Neural cell (in vitro differentiated cells): ENCODE data around the gene SLC16A13. TPM values are rescaled to one million over a fixed set of nuclear protein-coding genes. Genes with fewer than 3 reads are reported as not detected.

Experiments
- H2AFZ ChIP-seq: fragments of 200-600, 300-800 bp; sonication (generic), shearing (Covaris generic); 2 replicates; pipeline ENCODE4 v1.6.0; 2014; ENCODE audit warnings: low read depth, mild to moderate bottlenecking, antibody characterized with exemption, low read length, moderate library complexity
- H3F3A ChIP-seq: fragments of 200-600 bp; shearing (Covaris generic); 2 replicates; pipeline ENCODE4 v1.6.1; 2016; ENCODE audit warnings: mild to moderate bottlenecking, moderate library complexity, mixed read lengths, antibody characterized with exemption, low read length; ENCODE audit not compliant: insufficient read depth, poor library complexity, severe bottlenecking
- H3K27ac ChIP-seq: fragments of 200-600, 300-800 bp; sonication (generic), shearing (Covaris generic); 2 replicates; pipeline ENCODE4 v1.5.1; 2014; ENCODE audit warnings: mild to moderate bottlenecking, low read length, moderate library complexity
- H3K27me3 ChIP-seq: fragments of 300-800, 200-600 bp; sonication (generic), shearing (Covaris generic); 2 replicates; pipeline ENCODE4 v1.6.0; 2014; ENCODE audit warnings: mild to moderate bottlenecking, low read depth, low read length, moderate library complexity; ENCODE audit not compliant: insufficient read depth
- H3K36me3 ChIP-seq: fragments of 300-800, 200-600 bp; sonication (generic), shearing (Covaris generic); 2 replicates; pipeline ENCODE4 v1.5.1; 2014; ENCODE audit warnings: mild to moderate bottlenecking, antibody characterized with exemption, low read length, moderate library complexity; ENCODE audit not compliant: insufficient read depth
- H3K4me2 ChIP-seq: fragments of 300-800, 200-600 bp; sonication (generic), shearing (Covaris generic); 2 replicates; pipeline ENCODE4 v1.6.0; 2014; ENCODE audit warnings: mild to moderate bottlenecking, low read length
- H3K4me3 ChIP-seq: fragments of 300-800, 200-600 bp; sonication (generic), shearing (Covaris generic); 2 replicates; pipeline ENCODE4 v1.5.1; 2014; ENCODE audit warnings: mild to moderate bottlenecking, low read length, moderate library complexity
- H3K79me2 ChIP-seq: fragments of 200-600 bp; shearing (Covaris generic); replicated peaks from 2 replicates; pipeline ENCODE4 v1.6.0; 2014; ENCODE audit warnings: mild to moderate bottlenecking, low read length, moderate library complexity; ENCODE audit not compliant: insufficient read depth
- H3K9ac ChIP-seq: fragments of 300-800, 200-600 bp; sonication (generic), shearing (Covaris generic); 2 replicates; pipeline ENCODE4 v1.6.1; 2016; ENCODE audit warnings: mild to moderate bottlenecking, low read length, mixed read lengths
- H3K9me2 ChIP-seq: fragments of 200-600 bp; shearing (Covaris generic); 2 replicates; pipeline ENCODE4 v1.6.1; 2016; ENCODE audit warnings: mild to moderate bottlenecking, low read length, mixed read lengths; ENCODE audit not compliant: insufficient read depth
- H3K9me3 ChIP-seq: fragments of 200-600, 300-800 bp; sonication (generic), shearing (Covaris generic); 2 replicates; pipeline ENCODE4 v1.6.1; 2016; ENCODE audit warnings: mild to moderate bottlenecking, mixed run types, low read length, moderate library complexity, mixed read lengths
- H4K20me1 ChIP-seq: fragments of 200-600 bp; shearing (Covaris generic); 2 replicates; pipeline ENCODE4 v1.6.1; 2016; ENCODE audit warnings: mild to moderate bottlenecking, mixed run types; ENCODE audit not compliant: insufficient read depth
- EP300 ChIP-seq: fragments of 450-650 bp; conservative IDR thresholded peaks from 2 replicates; pipeline ENCODE4 v1.6.1; 2014; ENCODE audit warnings: antibody characterized with exemption, mild to moderate bottlenecking, moderate library complexity; ENCODE audit not compliant: poor library complexity, severe bottlenecking
- EZH2 ChIP-seq: fragments of 200-600, 300-800 bp; shearing (Covaris generic), sonication (generic); IDR thresholded peaks from 2 replicates; pipeline ENCODE4 v1.6.1; 2014; ENCODE audit warnings: antibody characterized with exemption, low read length, borderline replicate concordance, mild to moderate bottlenecking; ENCODE audit not compliant: insufficient read depth, poor library complexity, severe bottlenecking
- MXI1 ChIP-seq: fragments of 450-650 bp; conservative IDR thresholded peaks from 2 replicates; pipeline ENCODE4 v1.6.1; 2014; ENCODE audit warnings: antibody characterized with exemption, mild to moderate bottlenecking; ENCODE audit not compliant: poor library complexity, severe bottlenecking
- POLR2AphosphoS5 ChIP-seq: IDR thresholded peaks from 2 replicates; pipeline ENCODE4 v1.6.1; 2012
- RAD21 ChIP-seq: fragments of 450-650 bp; conservative IDR thresholded peaks from 2 replicates; pipeline ENCODE4 v1.6.1; 2014; ENCODE audit warnings: antibody characterized with exemption, mild to moderate bottlenecking, moderate library complexity
- SMC3 ChIP-seq: fragments of 450-650 bp; conservative IDR thresholded peaks from 2 replicates; pipeline ENCODE4 v1.6.1; 2014; ENCODE audit warnings: antibody characterized with exemption, mild to moderate bottlenecking, moderate library complexity; ENCODE audit not compliant: poor library complexity
- TAF1 ChIP-seq: IDR thresholded peaks from 2 replicates; pipeline ENCODE4 v1.6.1; 2012; ENCODE audit warnings: low read depth
- polyA plus RNA-seq: library from polyadenylated mRNA; depleted of rRNA; stranded (reverse); fragments of >200 nt; gene quantifications from 2 replicates; pipeline ENCODE4 v1.2.3, GENCODE V29; 2014
- TF ChIP-seq, protein P1 (sequence below): fragments of 450-650 bp; IDR thresholded peaks from 2 replicates; pipeline ENCODE4 v1.5.1; 2014; ENCODE audit warnings: antibody characterized with exemption, mild to moderate bottlenecking, moderate library complexity; ENCODE audit not compliant: poor library complexity, severe bottlenecking
- TF ChIP-seq, protein P2 (sequence below): IDR thresholded peaks from 2 replicates; pipeline ENCODE4 v1.6.1; 2012; ENCODE audit warnings: borderline replicate concordance

Gene SLC16A13
- polyA plus RNA-seq, 1 donor from 2014 or later: not detected

DNA sequence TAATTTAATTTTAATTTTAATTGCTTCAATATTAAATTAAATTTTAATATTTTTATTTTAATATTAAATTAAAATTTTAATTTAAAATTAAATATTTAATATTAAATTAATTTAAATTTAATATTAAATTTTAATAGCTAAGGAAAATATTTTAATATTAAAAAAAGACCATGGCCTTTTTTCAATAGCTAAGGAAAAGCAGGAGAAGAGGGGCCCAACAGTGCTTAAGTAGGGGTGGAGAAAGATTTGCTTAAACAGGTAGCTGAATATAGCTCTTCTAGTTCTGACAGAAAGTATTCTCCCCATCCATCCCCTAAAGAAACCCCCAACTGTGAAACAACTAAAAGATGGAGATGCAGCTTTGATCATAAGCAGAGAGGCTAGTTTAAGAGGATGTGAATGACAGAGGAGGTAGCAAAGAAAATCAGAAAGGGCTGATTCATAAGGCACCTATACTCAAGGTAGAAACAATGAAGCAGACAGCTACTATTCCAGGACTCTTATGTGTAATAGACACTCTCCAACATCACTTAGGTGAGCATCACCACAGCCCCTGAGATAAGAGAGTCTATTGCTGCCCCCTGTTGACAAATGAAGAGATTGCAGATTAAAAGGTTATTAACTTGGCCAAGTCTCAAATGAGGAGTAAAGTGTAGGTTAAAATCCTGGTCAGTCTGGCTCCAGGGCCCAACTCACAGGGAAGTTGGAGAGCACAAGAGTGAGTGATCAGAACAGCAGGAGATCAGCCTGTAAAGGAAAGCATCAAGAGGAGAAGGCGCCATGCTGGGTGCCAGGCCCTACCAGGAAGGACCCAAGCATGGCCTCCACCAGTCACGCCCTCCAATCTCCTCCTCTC lies 31.2 kb upstream of the SLC16A13 start:
- peak overlapping the region; percentile 44 for H3K27ac ChIP-seq
- H3K36me3 ChIP-seq: no peaks in the 10 kb centered on the region
- no peaks in the 10 kb centered on the region for H3K9me2 ChIP-seq
- no peaks in the 10 kb centered on the region for H3K27me3 ChIP-seq
- H3K4me2 ChIP-seq: no peak overlapping the region
- H2AFZ ChIP-seq: no peak overlapping the region
- no peak overlapping the region for H3K4me3 ChIP-seq
- H4K20me1 ChIP-seq: no peaks in the 10 kb centered on the region
- H3K9me3 ChIP-seq: no peaks in the 10 kb centered on the region
- TF ChIP-seq POLR2AphosphoS5 (peak; percentile 45), RAD21 (peak; percentile 94), EZH2 (no peak), MXI1 (no peak), SMC3 (peak; percentile 90), TAF1 (no peak), EP300 (peak; percentile 37)
- TF ChIP-seq, protein P1, sequence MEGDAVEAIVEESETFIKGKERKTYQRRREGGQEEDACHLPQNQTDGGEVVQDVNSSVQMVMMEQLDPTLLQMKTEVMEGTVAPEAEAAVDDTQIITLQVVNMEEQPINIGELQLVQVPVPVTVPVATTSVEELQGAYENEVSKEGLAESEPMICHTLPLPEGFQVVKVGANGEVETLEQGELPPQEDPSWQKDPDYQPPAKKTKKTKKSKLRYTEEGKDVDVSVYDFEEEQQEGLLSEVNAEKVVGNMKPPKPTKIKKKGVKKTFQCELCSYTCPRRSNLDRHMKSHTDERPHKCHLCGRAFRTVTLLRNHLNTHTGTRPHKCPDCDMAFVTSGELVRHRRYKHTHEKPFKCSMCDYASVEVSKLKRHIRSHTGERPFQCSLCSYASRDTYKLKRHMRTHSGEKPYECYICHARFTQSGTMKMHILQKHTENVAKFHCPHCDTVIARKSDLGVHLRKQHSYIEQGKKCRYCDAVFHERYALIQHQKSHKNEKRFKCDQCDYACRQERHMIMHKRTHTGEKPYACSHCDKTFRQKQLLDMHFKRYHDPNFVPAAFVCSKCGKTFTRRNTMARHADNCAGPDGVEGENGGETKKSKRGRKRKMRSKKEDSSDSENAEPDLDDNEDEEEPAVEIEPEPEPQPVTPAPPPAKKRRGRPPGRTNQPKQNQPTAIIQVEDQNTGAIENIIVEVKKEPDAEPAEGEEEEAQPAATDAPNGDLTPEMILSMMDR: peak; percentile 96
- TF ChIP-seq, protein P2, sequence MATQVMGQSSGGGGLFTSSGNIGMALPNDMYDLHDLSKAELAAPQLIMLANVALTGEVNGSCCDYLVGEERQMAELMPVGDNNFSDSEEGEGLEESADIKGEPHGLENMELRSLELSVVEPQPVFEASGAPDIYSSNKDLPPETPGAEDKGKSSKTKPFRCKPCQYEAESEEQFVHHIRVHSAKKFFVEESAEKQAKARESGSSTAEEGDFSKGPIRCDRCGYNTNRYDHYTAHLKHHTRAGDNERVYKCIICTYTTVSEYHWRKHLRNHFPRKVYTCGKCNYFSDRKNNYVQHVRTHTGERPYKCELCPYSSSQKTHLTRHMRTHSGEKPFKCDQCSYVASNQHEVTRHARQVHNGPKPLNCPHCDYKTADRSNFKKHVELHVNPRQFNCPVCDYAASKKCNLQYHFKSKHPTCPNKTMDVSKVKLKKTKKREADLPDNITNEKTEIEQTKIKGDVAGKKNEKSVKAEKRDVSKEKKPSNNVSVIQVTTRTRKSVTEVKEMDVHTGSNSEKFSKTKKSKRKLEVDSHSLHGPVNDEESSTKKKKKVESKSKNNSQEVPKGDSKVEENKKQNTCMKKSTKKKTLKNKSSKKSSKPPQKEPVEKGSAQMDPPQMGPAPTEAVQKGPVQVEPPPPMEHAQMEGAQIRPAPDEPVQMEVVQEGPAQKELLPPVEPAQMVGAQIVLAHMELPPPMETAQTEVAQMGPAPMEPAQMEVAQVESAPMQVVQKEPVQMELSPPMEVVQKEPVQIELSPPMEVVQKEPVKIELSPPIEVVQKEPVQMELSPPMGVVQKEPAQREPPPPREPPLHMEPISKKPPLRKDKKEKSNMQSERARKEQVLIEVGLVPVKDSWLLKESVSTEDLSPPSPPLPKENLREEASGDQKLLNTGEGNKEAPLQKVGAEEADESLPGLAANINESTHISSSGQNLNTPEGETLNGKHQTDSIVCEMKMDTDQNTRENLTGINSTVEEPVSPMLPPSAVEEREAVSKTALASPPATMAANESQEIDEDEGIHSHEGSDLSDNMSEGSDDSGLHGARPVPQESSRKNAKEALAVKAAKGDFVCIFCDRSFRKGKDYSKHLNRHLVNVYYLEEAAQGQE: no peak
- H3K9ac ChIP-seq: no peak overlapping the region
- no peaks in the 10 kb centered on the region for H3K79me2 ChIP-seq
- no peaks in the 10 kb centered on the region for H3F3A ChIP-seq

DNA sequence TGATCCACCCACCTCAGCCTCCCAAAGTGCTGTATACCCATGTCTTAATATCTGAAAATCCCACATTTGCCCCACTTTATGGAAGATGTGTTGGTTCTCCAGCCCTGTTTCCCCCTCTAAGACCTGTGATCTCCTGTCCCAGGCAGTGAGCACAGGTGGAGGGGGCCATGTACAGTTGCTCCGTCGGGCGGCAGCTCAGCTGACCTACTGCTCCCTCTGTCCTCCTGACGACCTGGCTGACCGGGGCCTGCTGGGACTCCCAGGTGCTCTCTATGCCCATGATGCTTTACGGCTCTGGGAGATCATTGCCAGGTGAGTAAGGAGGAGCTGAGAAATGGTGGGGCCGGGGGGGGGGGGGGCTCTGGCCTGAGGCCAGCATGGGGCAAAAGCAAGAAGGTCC lies 30.1 kb upstream of the SLC16A13 start:
- H3K27me3 ChIP-seq: no peaks in the 10 kb centered on the region
- H3K4me2 ChIP-seq: no peak overlapping the region
- no peak overlapping the region for H3K27ac ChIP-seq
- H2AFZ ChIP-seq: no peak overlapping the region
- peaks cover 2% of the 10 kb centered on the region for H3K79me2 ChIP-seq
- TF ChIP-seq, protein P2: no peak
- TF ChIP-seq SMC3 (no peak), MXI1 (no peak)
- H3K9ac ChIP-seq: no peak overlapping the region
- no peaks in the 10 kb centered on the region for H3K9me3 ChIP-seq
- no peaks in the 10 kb centered on the region for H3K36me3 ChIP-seq
- H3F3A ChIP-seq: no peaks in the 10 kb centered on the region
- no peaks in the 10 kb centered on the region for H3K9me2 ChIP-seq
- H4K20me1 ChIP-seq: no peaks in the 10 kb centered on the region
- no peak overlapping the region for H3K4me3 ChIP-seq
